SK-N-SH (cell line): ENCODE measurements around the gene PHKA1. TPM values are rescaled to one million over a fixed set of nuclear protein-coding genes. Genes with fewer than 3 reads are reported as not detected.

Source experiments
- CTCF ChIA-PET: fragments of 300-600, 350-600 bp; formaldehyde crosslinking; extraction: SDS; loops from one replicate; lab custom pipeline; 2021; lab: Yijun Ruan, JAX
- POLR2A ChIA-PET: fragments of 350-600 bp; sonication (Branson Sonifier 250); formaldehyde crosslinking; extraction: SDS; loops from one replicate; lab custom pipeline; 2020; ENCODE audit warnings: antibody characterized with exemption, inconsistent platforms; lab: Yijun Ruan, JAX
- DNase-seq: peaks from one replicate; pipeline ENCODE4 v3.0.0; 2012
- H2AFZ ChIP-seq: fragments of 200-600 bp; sonication (generic); 2 replicates; pipeline ENCODE4 v1.8.1; 2016; ENCODE audit warnings: antibody characterized with exemption, mild to moderate bottlenecking, low read depth
- H3F3A ChIP-seq: fragments of 200-600 bp; sonication (generic); replicated peaks from 2 replicates; pipeline ENCODE3; 2016; ENCODE audit warnings: antibody characterized with exemption, mild to moderate bottlenecking; ENCODE audit not compliant: insufficient read depth
- H3K27ac ChIP-seq, 2 experiments: fragments of 200-500 bp in 1 of 2; fragments of 200-600 bp in 1 of 2; sonication (Bioruptor generic) in 1 of 2; sonication (generic), shearing (Covaris generic) in 1 of 2; 2 replicates each; pipeline versions ENCODE4 v1.5.1 to v1.6.1; 2014 to 2016; ENCODE audit warnings: low read depth in 2 of 2, inconsistent platforms in 1 of 2, low read length in 1 of 2, mild to moderate bottlenecking in 1 of 2, mixed read lengths in 1 of 2
- H3K27me3 ChIP-seq: fragments of 200-600 bp; sonication (generic), shearing (Covaris generic); 2 replicates; pipeline ENCODE4 v1.6.1; 2016; ENCODE audit warnings: mixed run types; ENCODE audit not compliant: insufficient read depth
- H3K36me3 ChIP-seq, 2 experiments: fragments of 200-500 bp in 1 of 2; fragments of 200-600 bp in 1 of 2; sonication (Bioruptor generic) in 1 of 2; sonication (generic) in 1 of 2; replicated peaks in 1 of 2; 2 replicates each; pipeline versions ENCODE3 to v1.5.1; 2014 to 2016; ENCODE audit warnings: low read length in 1 of 2, mild to moderate bottlenecking in 1 of 2; ENCODE audit not compliant: insufficient read depth in 2 of 2, control insufficient read depth in 1 of 2
- H3K4me1 ChIP-seq, 2 experiments: fragments of 200-500 bp in 1 of 2; fragments of 200-600 bp in 1 of 2; sonication (Bioruptor generic) in 1 of 2; sonication (generic), shearing (Covaris generic) in 1 of 2; 2 replicates each; pipeline versions ENCODE4 v1.5.1 to v1.6.1; 2014 to 2016; ENCODE audit warnings: low read depth in 1 of 2, low read length in 1 of 2, mixed run types in 1 of 2; ENCODE audit not compliant: insufficient read depth in 2 of 2, control insufficient read depth in 1 of 2
- H3K4me2 ChIP-seq: fragments of 200-600 bp; sonication (generic), shearing (Covaris generic); 2 replicates; pipeline ENCODE4 v1.6.1; 2017; ENCODE audit warnings: mixed run types
- H3K4me3 ChIP-seq, 2 experiments: fragments of 200-500 bp in 1 of 2; fragments of 200-600 bp in 1 of 2; sonication (Bioruptor generic) in 1 of 2; sonication (generic), shearing (Covaris generic) in 1 of 2; 2 replicates each; pipeline versions ENCODE4 v1.5.1 to v1.8.1; 2014 to 2016; ENCODE audit warnings: low read depth in 2 of 2, inconsistent platforms in 1 of 2, low read length in 1 of 2, mild to moderate bottlenecking in 1 of 2, mixed read lengths in 1 of 2, moderate library complexity in 1 of 2
- H3K79me2 ChIP-seq: fragments of 200-600 bp; sonication (generic); 2 replicates; pipeline ENCODE4 v1.8.1; 2017; ENCODE audit warnings: mild to moderate bottlenecking; ENCODE audit not compliant: insufficient read depth
- H3K9ac ChIP-seq: fragments of 200-600 bp; sonication (generic); 2 replicates; pipeline ENCODE4 v1.6.1; 2017; ENCODE audit warnings: mixed run types
- H3K9me2 ChIP-seq: fragments of 200-600 bp; sonication (generic); 2 replicates; pipeline ENCODE4 v1.6.1; 2017; ENCODE audit warnings: mixed run types
- H3K9me3 ChIP-seq: fragments of 200-600 bp; sonication (generic); 2 replicates; pipeline ENCODE4 v1.6.1; 2017; ENCODE audit warnings: mixed run types, mild to moderate bottlenecking, moderate library complexity
- H4K20me1 ChIP-seq: fragments of 200-600 bp; sonication (generic); 2 replicates; pipeline ENCODE4 v1.6.1; 2017; ENCODE audit warnings: mild to moderate bottlenecking, mixed run types; ENCODE audit not compliant: insufficient read depth
- CHD2 ChIP-seq: fragments of 150-350 bp; IDR thresholded peaks from 2 replicates; pipeline ENCODE4 v1.6.1; 2018; ENCODE audit warnings: low read length; ENCODE audit not compliant: partially characterized antibody
- ELF1 ChIP-seq: IDR thresholded peaks from 2 replicates; pipeline ENCODE4 v1.4.0; 2012
- EP300 ChIP-seq, 2 experiments: IDR thresholded peaks; 2 replicates each; pipeline versions ENCODE4 v1.4.0 to v1.6.1; 2012; ENCODE audit warnings: borderline replicate concordance in 1 of 2, low read depth in 1 of 2, low read length in 1 of 2
- EZH2phosphoT487 ChIP-seq: fragments of 200-600 bp; sonication (generic); IDR thresholded peaks from 2 replicates; pipeline ENCODE4 v1.6.1; 2017; ENCODE audit warnings: low read depth, mixed run types, mild to moderate bottlenecking, antibody characterized with exemption, moderate library complexity, borderline replicate concordance
- FOSL2 ChIP-seq: IDR thresholded peaks from 2 replicates; pipeline ENCODE4 v1.4.0; 2012; ENCODE audit warnings: low read depth, mild to moderate bottlenecking, moderate library complexity, borderline replicate concordance
- FOXJ3 ChIP-seq: sonication (generic); formaldehyde crosslinking; IDR thresholded peaks from 2 replicates; pipeline ENCODE4 v1.5.1; 2020; ENCODE audit warnings: mild to moderate bottlenecking, missing genetic modification reagents
- FOXM1 ChIP-seq: IDR thresholded peaks from 2 replicates; pipeline ENCODE4 v1.4.0; 2012; ENCODE audit warnings: low read depth, mild to moderate bottlenecking
- GABPA ChIP-seq: IDR thresholded peaks from 2 replicates; pipeline ENCODE4 v1.4.0; 2012; ENCODE audit warnings: low read depth, mild to moderate bottlenecking
- JUND ChIP-seq: IDR thresholded peaks from 2 replicates; pipeline ENCODE4 v1.4.0; 2012
- MAX ChIP-seq: IDR thresholded peaks from 2 replicates; pipeline ENCODE4 v1.4.0; 2012; ENCODE audit warnings: low read depth
- MEF2A ChIP-seq: IDR thresholded peaks from 2 replicates; pipeline ENCODE4 v1.4.0; 2012; ENCODE audit warnings: low read depth, borderline replicate concordance
- MXI1 ChIP-seq: IDR thresholded peaks from 2 replicates; pipeline ENCODE4 v1.6.1; 2012; ENCODE audit warnings: mild to moderate bottlenecking, low read depth, low read length, improper control_type of control experiment
- NFIC ChIP-seq: IDR thresholded peaks from 2 replicates; pipeline ENCODE4 v1.4.0; 2012; ENCODE audit warnings: borderline replicate concordance
- POLR2AphosphoS5 ChIP-seq: IDR thresholded peaks from 2 replicates; pipeline ENCODE4 v1.6.1; 2012; ENCODE audit warnings: low read depth, low read length
- RAD21 ChIP-seq: IDR thresholded peaks from 2 replicates; pipeline ENCODE4 v1.6.1; 2012; ENCODE audit warnings: mild to moderate bottlenecking, low read length
- RCOR1 ChIP-seq: fragments of 150-350 bp; IDR thresholded peaks from 2 replicates; pipeline ENCODE4 v1.6.1; 2017; ENCODE audit warnings: antibody characterized with exemption, low read length
- RFX5 ChIP-seq: IDR thresholded peaks from 2 replicates; pipeline ENCODE4 v1.6.1; 2012; ENCODE audit warnings: mild to moderate bottlenecking, improper control_type of control experiment, low read length
- RXRA ChIP-seq: IDR thresholded peaks from 2 replicates; pipeline ENCODE4 v1.4.0; 2012; ENCODE audit warnings: low read depth, mild to moderate bottlenecking, borderline replicate concordance
- SIN3A ChIP-seq: IDR thresholded peaks from 2 replicates; pipeline ENCODE4 v1.6.1; 2012; ENCODE audit warnings: low read depth, mild to moderate bottlenecking, low read length, moderate library complexity, borderline replicate concordance
- SMC3 ChIP-seq: IDR thresholded peaks from 2 replicates; pipeline ENCODE4 v1.6.1; 2012; ENCODE audit warnings: low read depth, low read length, improper control_type of control experiment
- TCF12 ChIP-seq: IDR thresholded peaks from 2 replicates; pipeline ENCODE4 v1.4.0; 2012
- TEAD4 ChIP-seq: IDR thresholded peaks from 2 replicates; pipeline ENCODE4 v1.4.0; 2012; ENCODE audit warnings: mild to moderate bottlenecking, borderline replicate concordance; ENCODE audit not compliant: insufficient read depth
- YY1 ChIP-seq: IDR thresholded peaks from 2 replicates; pipeline ENCODE4 v1.4.0; 2012; ENCODE audit warnings: low read depth, mild to moderate bottlenecking
- WGBS: methylation state at CpG from one replicate; pipeline ENCODE4 v1.1.6; 2017; ENCODE audit warnings: low lambda C conversion rate; 5-methylcytosine and 5-hydroxymethylcytosine counted together
- polyA plus RNA-seq, 3 experiments: library from polyadenylated mRNA; depleted of rRNA; stranded (reverse); fragments of >200 nt; gene quantifications; 2 replicates each; pipeline ENCODE4 v1.2.3, GENCODE V29; 2012
- TF ChIP-seq, protein P1 (sequence below): fragments of 200-600 bp; sonication (generic); IDR thresholded peaks from 2 replicates; pipeline ENCODE4 v1.6.1; 2017; ENCODE audit warnings: antibody characterized with exemption, mild to moderate bottlenecking, moderate library complexity
- TF ChIP-seq, protein P2 (sequence below): IDR thresholded peaks from 2 replicates; pipeline ENCODE4; 2012
- TF ChIP-seq, protein P3 (sequence below): fragments of 150-350 bp; IDR thresholded peaks from 2 replicates; pipeline ENCODE4 v1.6.1; 2017; ENCODE audit warnings: antibody characterized with exemption, low read length, low read depth, borderline replicate concordance

The PHKA1 gene
- polyA plus RNA-seq, 1 of the 3 experiments (the other 2 are of a cell fraction): 4.8 TPM

DNA sequence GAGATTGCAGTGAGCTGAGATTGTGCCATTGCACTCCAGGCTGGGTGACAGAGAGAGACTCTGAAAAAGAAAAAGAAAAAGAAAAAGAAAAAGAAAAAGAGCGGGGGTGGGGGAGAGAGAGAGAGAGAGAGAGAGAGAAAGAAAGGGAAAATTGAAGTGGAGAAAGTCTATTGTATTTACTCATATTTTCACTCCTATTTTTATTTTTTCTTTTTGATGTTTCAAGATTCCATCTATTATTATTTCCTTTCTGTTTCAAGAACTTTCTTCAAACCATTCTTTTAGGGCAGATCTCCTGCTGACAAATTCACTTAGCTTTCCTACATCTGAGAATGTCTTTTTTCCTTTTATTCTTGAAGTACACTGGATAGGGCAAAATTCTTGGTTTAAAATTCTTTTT, 83.9 kb downstream of the PHKA1 start:
- Histone ChIP-seq H3K27ac (no peak overlapping the region), H4K20me1 (no peaks in the 10 kb centered on the region), H3K4me2 (no peak overlapping the region), H3K9me2 (no peaks in the 10 kb centered on the region), H3K9me3 (no peaks in the 10 kb centered on the region), H3K4me1 (no peaks in the 10 kb centered on the region), H3K4me3 (no peak overlapping the region), H3F3A (no peaks in the 10 kb centered on the region), H3K79me2 (no peaks in the 10 kb centered on the region), H3K27me3 (no peaks in the 10 kb centered on the region), H3K36me3 (peaks cover 4 to 16% of the 10 kb centered on the region in 2 experiments), H3K9ac (no peak overlapping the region), H2AFZ (no peak overlapping the region)
- ChIA-PET POLR2A (no interaction called here), CTCF (no interaction called here)
- DNase-seq: no peak
- TF ChIP-seq TEAD4: no peak
- TF ChIP-seq JUND: no peak
- TF ChIP-seq RFX5: no peak
- TF ChIP-seq FOXM1: no peak
- TF ChIP-seq RAD21: no peak
- TF ChIP-seq, protein P1, sequence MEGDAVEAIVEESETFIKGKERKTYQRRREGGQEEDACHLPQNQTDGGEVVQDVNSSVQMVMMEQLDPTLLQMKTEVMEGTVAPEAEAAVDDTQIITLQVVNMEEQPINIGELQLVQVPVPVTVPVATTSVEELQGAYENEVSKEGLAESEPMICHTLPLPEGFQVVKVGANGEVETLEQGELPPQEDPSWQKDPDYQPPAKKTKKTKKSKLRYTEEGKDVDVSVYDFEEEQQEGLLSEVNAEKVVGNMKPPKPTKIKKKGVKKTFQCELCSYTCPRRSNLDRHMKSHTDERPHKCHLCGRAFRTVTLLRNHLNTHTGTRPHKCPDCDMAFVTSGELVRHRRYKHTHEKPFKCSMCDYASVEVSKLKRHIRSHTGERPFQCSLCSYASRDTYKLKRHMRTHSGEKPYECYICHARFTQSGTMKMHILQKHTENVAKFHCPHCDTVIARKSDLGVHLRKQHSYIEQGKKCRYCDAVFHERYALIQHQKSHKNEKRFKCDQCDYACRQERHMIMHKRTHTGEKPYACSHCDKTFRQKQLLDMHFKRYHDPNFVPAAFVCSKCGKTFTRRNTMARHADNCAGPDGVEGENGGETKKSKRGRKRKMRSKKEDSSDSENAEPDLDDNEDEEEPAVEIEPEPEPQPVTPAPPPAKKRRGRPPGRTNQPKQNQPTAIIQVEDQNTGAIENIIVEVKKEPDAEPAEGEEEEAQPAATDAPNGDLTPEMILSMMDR: no peak
- TF ChIP-seq FOXJ3 (CRISPR knock-in tag): no peak
- TF ChIP-seq POLR2AphosphoS5: no peak
- no peak for TF ChIP-seq ELF1
- no peak for TF ChIP-seq EZH2phosphoT487
- TF ChIP-seq MXI1: no peak
- TF ChIP-seq SMC3: no peak
- TF ChIP-seq RCOR1: no peak
- no peak for TF ChIP-seq TCF12
- TF ChIP-seq NFIC: no peak
- WGBS: 33% methylated on average over 1 of the region's 1 CpG

DNA sequence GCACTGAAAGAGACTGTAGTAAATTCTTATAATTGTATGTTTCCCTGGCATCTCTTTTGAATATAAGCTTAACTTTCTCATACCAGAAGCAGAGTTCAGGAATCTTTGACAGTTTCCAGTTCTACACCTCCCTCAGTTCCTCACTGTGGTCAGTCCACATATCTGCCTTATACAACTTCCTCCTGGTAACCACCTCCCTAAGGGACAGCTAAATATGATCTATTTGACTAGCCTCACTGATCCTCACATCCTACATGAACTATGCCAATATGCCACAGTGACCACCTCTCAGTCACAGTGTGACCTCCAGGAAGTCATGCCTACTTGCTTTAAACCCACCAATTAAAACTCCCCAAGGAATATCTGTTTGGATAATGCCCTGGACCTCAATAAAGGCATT, 89.9 kb downstream of the PHKA1 start:
- DNase-seq: no peak
- H3K36me3 ChIP-seq: peaks cover 0 to 4% of the 10 kb centered on the region in 2 experiments
- peaks cover 11% of the 10 kb centered on the region; the same call in 1 of the 2 replicates for H4K20me1 ChIP-seq
- ChIA-PET CTCF (interaction anchor here (1.3 kb wide), 1 partner anchor 20 kb away, joined by 3 read pairs; no protein-coding TSS in a partner anchor), POLR2A (no interaction called here)
- H2AFZ ChIP-seq: no peak overlapping the region
- no peak overlapping the region for H3K4me3 ChIP-seq
- H3K4me2 ChIP-seq: no peak overlapping the region
- H3K27me3 ChIP-seq: no peaks in the 10 kb centered on the region
- H3K9me3 ChIP-seq: no peaks in the 10 kb centered on the region
- peaks cover 22% of the 10 kb centered on the region for H3F3A ChIP-seq
- H3K9ac ChIP-seq: no peak overlapping the region
- no peak overlapping the region for H3K27ac ChIP-seq
- peaks cover 0 to 13% of the 10 kb centered on the region in 2 experiments; a peak in 1 of 4 replicates for H3K4me1 ChIP-seq
- no peaks in the 10 kb centered on the region for H3K79me2 ChIP-seq
- TF ChIP-seq TCF12 (no peak), YY1 (no peak), SIN3A (no peak), GABPA (no peak), MEF2A (no peak), JUND (no peak), FOSL2 (no peak), RCOR1 (no peak), EZH2phosphoT487 (no peak), CHD2 (no peak), RXRA (no peak), EP300 (IDR thresholded peaks at IDR 0.05; ENCODE audit: borderline replicate concordance in 1 of 2, low read depth in 1 of 2, low read length in 1 of 2) (no peak), POLR2AphosphoS5 (no peak), MAX (no peak), RAD21 (no peak)
- TF ChIP-seq, protein P2, sequence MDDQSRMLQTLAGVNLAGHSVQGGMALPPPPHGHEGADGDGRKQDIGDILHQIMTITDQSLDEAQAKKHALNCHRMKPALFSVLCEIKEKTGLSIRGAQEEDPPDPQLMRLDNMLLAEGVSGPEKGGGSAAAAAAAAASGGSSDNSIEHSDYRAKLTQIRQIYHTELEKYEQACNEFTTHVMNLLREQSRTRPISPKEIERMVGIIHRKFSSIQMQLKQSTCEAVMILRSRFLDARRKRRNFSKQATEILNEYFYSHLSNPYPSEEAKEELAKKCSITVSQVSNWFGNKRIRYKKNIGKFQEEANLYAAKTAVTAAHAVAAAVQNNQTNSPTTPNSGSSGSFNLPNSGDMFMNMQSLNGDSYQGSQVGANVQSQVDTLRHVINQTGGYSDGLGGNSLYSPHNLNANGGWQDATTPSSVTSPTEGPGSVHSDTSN: no peak
- TF ChIP-seq, protein P3, sequence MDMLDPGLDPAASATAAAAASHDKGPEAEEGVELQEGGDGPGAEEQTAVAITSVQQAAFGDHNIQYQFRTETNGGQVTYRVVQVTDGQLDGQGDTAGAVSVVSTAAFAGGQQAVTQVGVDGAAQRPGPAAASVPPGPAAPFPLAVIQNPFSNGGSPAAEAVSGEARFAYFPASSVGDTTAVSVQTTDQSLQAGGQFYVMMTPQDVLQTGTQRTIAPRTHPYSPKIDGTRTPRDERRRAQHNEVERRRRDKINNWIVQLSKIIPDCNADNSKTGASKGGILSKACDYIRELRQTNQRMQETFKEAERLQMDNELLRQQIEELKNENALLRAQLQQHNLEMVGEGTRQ: no peak
- no peaks in the 10 kb centered on the region for H3K9me2 ChIP-seq
